Retinal pigment epithelial cell (primary cell): ENCODE data around the gene CCNI2.

ENCODE experiments used
- DNase-seq: peaks from one replicate; pipeline ENCODE4 v3.0.0-alpha.2; 2010; ENCODE audit warnings: low read depth
- H3K4me3 ChIP-seq: 2 replicates; pipeline ENCODE4 v1.5.1; 2011; ENCODE audit warnings: mild to moderate bottlenecking, low read length, control low read depth, moderate library complexity
- TF ChIP-seq, protein P1 (sequence below): conservative IDR thresholded peaks from 2 replicates; pipeline ENCODE4 v1.5.1; 2011; ENCODE audit warnings: low read depth, low read length, control low read depth, inconsistent platforms

The CCNI2 gene

DNA sequence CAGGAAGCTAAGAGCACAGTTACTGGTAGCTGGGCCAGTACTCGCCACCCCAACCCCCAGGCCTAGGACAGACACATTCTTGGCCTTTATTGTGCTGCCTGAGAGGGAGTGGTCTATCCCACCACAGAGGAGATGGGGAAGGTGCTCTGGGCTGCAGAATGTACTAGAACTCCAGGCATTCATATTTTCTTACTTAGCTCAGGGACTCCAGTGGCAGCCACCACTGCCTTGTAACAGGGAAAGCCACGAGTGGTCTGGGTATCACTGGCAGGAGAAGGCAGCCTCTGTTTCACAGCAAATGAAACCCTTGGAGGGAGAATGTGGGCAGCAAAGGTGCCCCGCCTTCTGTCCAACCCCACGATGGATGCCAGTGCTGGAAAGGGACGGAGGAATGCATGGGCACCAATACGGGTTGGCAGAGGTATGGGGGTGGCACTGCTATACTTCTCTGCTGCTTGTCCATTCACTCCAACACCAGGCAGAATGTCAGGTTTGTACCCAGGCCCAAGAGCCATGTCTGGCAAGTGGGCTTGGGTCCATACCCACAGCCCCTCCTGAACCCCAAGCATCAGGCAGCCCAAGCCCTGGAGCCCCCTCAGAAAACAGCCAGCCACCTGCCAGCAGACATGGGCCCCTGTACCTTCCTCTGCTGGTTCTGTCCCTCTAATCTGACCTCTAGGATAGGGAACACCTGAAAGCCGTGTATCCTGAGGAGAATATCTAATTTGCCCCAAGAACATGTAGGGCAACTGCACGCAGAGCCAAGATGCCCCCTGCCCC lies 25.3 kb downstream of the CCNI2 start:
- H3K4me3 ChIP-seq: no peak overlapping the region
- no peak for DNase-seq
- TF ChIP-seq, protein P1, sequence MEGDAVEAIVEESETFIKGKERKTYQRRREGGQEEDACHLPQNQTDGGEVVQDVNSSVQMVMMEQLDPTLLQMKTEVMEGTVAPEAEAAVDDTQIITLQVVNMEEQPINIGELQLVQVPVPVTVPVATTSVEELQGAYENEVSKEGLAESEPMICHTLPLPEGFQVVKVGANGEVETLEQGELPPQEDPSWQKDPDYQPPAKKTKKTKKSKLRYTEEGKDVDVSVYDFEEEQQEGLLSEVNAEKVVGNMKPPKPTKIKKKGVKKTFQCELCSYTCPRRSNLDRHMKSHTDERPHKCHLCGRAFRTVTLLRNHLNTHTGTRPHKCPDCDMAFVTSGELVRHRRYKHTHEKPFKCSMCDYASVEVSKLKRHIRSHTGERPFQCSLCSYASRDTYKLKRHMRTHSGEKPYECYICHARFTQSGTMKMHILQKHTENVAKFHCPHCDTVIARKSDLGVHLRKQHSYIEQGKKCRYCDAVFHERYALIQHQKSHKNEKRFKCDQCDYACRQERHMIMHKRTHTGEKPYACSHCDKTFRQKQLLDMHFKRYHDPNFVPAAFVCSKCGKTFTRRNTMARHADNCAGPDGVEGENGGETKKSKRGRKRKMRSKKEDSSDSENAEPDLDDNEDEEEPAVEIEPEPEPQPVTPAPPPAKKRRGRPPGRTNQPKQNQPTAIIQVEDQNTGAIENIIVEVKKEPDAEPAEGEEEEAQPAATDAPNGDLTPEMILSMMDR: no peak

DNA sequence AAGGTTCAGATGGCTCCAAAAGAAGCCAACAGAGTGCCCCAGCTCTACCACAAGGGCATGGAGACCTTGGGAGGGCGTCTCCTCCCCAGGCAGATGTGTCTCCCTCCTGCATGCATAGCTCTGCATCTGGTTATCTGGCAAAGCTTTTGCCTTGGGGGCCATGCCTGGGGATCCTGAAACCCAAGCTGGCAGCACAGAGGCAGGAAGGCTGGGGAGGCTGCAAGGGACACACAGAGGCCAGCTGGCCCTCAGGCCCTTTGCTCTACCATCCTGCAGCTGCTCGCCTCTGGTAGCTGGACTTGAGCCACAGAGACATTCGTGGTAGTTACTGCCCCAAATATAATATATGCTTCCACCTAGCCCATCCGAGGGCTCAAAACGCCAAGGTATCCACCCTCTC lies 25.9 kb downstream of the CCNI2 start:
- no peak overlapping the region for H3K4me3 ChIP-seq
- no peak for DNase-seq
- TF ChIP-seq, protein P1: no peak

DNA sequence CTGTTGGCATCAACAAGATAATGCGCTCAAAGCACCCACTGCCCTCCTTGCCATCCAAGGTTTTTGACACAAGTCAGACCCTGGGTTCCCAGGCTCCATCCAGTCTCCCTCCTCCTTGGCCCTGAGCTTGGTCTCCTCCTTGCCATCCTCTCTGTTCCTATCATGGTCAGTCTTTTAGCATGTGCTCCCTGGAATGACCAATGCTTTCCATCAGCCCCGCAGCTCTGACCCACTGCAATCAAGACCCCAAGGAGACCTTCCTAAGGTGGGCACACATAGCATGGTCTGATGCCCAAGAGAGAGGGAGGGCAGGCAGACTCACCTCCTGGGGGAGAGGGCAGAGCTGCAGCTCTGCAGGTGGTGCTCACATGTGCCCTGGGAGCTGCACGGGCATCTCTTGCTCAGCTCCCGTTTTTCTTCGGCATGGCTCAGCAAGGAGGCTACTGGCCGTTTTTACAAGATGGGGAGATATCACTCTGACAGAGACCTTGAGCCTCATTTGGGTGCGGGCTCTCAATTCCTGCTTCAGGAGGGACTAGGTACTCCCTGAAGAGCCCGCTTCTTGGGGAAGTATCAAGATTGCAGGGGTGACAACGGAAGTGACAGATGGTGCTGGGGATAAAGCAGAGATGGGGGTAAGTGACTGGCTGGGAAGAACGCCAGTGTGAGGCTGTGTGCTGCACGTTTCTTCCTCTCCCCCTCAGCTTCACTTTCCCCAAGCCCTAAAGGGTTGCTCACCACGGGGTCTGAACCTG lies 26.6 kb downstream of the CCNI2 start:
- no peak for DNase-seq
- H3K4me3 ChIP-seq: no peak overlapping the region
- TF ChIP-seq, protein P1: no peak

DNA sequence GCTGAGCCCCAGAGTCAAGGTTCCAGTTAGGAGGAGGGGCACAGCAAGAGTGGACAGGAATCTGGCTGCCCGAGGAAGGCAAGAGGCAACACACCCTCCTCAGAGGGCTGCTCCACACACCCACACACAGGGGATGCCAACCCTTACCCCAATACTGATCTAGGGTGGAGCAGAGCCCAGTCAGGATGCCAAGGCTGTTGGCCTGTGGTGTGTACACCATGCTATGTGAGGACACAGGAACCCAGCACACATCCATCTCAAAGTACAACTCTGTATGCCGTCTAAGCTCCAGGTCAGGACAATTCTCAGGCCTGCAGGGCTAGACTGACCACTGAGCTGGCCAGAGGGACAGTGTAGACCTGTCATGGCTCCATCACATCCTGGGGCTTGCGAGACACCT lies 27.2 kb downstream of the CCNI2 start:
- no peak for DNase-seq
- no peak overlapping the region for H3K4me3 ChIP-seq
- TF ChIP-seq, protein P1: no peak

DNA sequence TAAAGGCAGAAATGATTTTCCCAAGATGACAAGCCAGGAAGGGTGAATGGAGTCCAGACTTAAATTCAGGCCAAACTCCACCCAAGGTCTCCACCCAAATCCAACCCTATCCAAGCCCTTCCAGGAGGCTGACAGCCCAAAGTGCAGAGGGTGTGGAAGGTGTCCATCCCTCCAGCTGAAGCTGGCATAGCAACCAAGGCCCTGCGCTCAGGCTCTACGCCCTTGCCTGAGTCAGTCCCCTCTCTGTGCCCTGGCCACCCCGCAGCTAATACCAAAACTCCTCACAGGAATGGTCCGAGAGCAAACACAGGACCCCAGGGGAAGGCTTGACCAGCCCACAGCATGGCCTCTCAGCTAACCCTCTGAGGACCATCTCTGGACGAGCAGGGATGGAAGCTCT lies 27.7 kb downstream of the CCNI2 start:
- TF ChIP-seq, protein P1: no peak
- DNase-seq: no peak
- peak overlapping the region; percentile 8 for H3K4me3 ChIP-seq

DNA sequence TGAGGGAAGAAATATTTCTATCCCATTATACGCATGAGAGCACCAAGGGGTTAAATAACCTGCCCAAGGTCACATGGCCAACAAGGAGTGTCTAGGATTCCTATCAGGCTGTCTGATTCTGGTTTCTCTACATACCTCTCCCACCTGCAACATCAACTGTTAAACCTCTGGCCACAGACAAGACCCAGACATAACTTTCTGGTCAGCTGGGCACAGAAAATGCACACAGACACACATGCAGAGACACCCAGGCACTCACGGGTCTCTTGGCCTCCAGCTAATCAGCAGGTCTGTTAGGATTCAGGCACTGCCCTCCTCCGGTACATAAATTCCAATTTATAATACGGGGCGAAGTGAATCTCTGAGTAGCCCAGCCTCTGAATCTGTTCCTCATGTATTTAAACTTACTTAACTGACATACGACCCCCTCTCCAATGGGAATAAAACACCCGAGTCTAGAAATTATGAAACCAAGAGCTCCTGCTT lies 28.3 kb downstream of the CCNI2 start:
- peak overlapping the region; percentile 84 for H3K4me3 ChIP-seq
- DNase-seq: peak; percentile 72

More for the DNA sequence above, 28.3 kb downstream of the CCNI2 start:
- TF ChIP-seq, protein P1: no peak
